ENCODE measurements around the gene PUSL1. TPM values are rescaled to one million over a fixed set of nuclear protein-coding genes. Genes with fewer than 3 reads are reported as not detected.

Gene PUSL1
- total and polyA plus RNA-seq, 2 of the 4 experiments (the other 2 are of a cell fraction), result 10.9 to 33.0 TPM

DNA sequence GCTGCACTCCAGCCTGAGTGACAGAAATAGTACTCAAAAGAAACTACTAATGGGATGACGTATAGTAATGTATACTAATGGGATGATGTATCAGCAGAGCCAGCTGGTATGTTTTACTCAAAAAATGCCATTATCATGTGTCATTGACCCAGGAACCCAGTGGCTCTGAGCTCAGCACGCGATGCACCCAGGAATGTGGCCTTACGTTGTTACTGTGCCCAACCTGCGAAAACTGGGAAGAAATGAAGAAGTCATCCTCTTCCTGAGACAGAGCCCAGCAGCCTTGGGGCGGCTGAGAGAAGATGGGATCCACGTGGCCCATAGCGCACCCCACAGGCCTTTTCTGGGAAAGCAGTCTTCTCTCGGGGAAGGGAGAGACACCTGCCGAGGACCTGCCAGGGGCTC lies 43.5 kb upstream of the PUSL1 start:
- dilution Hi-C loops (cut with HindIII; ENCODE audit: low sequenced_read_pairs, unreplicated experiment) (no loop called here), in situ Hi-C loops (cut with MboI; ENCODE audit: low sequenced_read_pairs) (no loop called here), intact Hi-C loops (cut with micrococcal nuclease) (loop anchor here (1.0 kb wide), 1 partner anchor 8 kb away; the partner anchor contains the start of gene UBE2J2)
- Histone ChIP-seq H3K27ac (ENCODE audit: insufficient read depth, low read length) (peak overlapping the region; percentile 96), H2AFZ (replicated peaks; ENCODE audit: low read length, poor library complexity) (peak overlapping the region; percentile 4), H3K18ac (ENCODE audit: low read depth, low read length) (peak overlapping the region; percentile 75), H3K4me2 (ENCODE audit: low read depth, low read length) (peak overlapping the region; percentile 49), H3K9ac (ENCODE audit: low read depth, low read length) (peak overlapping the region; percentile 64), H4K91ac (ENCODE audit: insufficient read depth, low read depth, low read length) (peak overlapping the region; percentile 99), H3K9me1 (ENCODE audit: insufficient read depth, low read length) (peaks cover 26% of the 10 kb centered on the region), H3K14ac (replicated peaks; ENCODE audit: low read depth, low read length) (peak overlapping the region; percentile 97), H3K9me3 (ENCODE audit: control insufficient read depth, insufficient read depth, low read length) (no peaks in the 10 kb centered on the region), H2BK15ac (ENCODE audit: low read depth, low read length) (peak overlapping the region; percentile 68; the same call in 2 of the 3 replicates), H3K79me1 (ENCODE audit: low read depth in 1 of 2, low read length in 2 of 2) (peaks cover 24 to 57% of the 10 kb centered on the region in 2 experiments), H3K27me3 (ENCODE audit: control insufficient read depth, insufficient read depth, low read length) (no peaks in the 10 kb centered on the region), H3K56ac (ENCODE audit: extremely low read depth, insufficient read depth, low read length) (peak overlapping the region; percentile 96), H2BK20ac (ENCODE audit: low read depth, low read length) (peak overlapping the region; percentile 93), H4K20me1 (ENCODE audit: insufficient read depth, low read length) (peaks cover 5% of the 10 kb centered on the region; the same call in 1 of the 2 replicates), H3K23ac (ENCODE audit: low read depth, low read length) (peak overlapping the region; percentile 94), H3K4ac (ENCODE audit: low read depth, low read length) (peak overlapping the region; percentile 98), H2BK120ac (ENCODE audit: low read depth, low read length) (peak overlapping the region; percentile 97), H3K36me3 (ENCODE audit: control insufficient read depth, insufficient read depth, low read length) (peaks cover 54% of the 10 kb centered on the region), H3K4me3 (ENCODE audit: insufficient read depth, low read depth, low read length) (no peak overlapping the region), H2BK5ac (ENCODE audit: low read depth, low read length, poor library complexity, severe bottlenecking) (peak overlapping the region; percentile 100), H4K8ac (ENCODE audit: low read depth in 2 of 2, low read length in 2 of 2) (peak overlapping the region; percentile 66 to 92), H2AK9ac (replicated peaks; ENCODE audit: low read depth, low read length, poor library complexity) (peak overlapping the region; percentile 95), H4K5ac (ENCODE audit: low read depth, low read length) (peak overlapping the region; percentile 82), H3K4me1 (ENCODE audit: control insufficient read depth, insufficient read depth, low read length) (peaks cover 33% of the 10 kb centered on the region), H2AK5ac (ENCODE audit: low read depth, low read length) (peak overlapping the region; percentile 99)
- no TSS peak for BruUV-seq (replicated peaks)
- 0% methylated on average over 1 of the region's 10 CpGs; no CpG with 5 or more reads in 1 of the 2 experiments for WGBS, 2 experiments (ENCODE audit: extremely low coverage in 2 of 2, insufficient read length in 1 of 2)
- POLR2A ChIA-PET (ENCODE audit: unreplicated experiment), result interaction anchor here (0.9 kb wide), 1 partner anchor 8 kb away, joined by 5 read pairs; the partner anchor contains the start of gene UBE2J2
- peak; percentile 85 for ATAC-seq (ENCODE audit: low read depth)
- CTCF ChIA-PET, result interaction anchor here (0.9 to 1.4 kb wide), 3 partner anchors 15 to 143 kb away, joined by 3 to 6 read pairs (median 4); no protein-coding TSS in a partner anchor
- DNase-seq, result peak; percentile 100
- TF ChIP-seq SMC3 (IDR thresholded peaks at IDR 0.05; ENCODE audit: low read depth, low read length), result peak; percentile 37
- no peak for TF ChIP-seq CHD1 (IDR thresholded peaks at IDR 0.05; ENCODE audit: low read depth, low read length)
- peak; percentile 96 for TF ChIP-seq BHLHE40 (IDR thresholded peaks at IDR 0.05; ENCODE audit: low read depth, low read length)
- TF ChIP-seq FOS (IDR thresholded peaks at IDR 0.05; ENCODE audit: low read depth, low read length), result peak; percentile 98
- TF ChIP-seq MAZ (IDR thresholded peaks at IDR 0.05; ENCODE audit: borderline replicate concordance, low read depth, low read length), result peak; percentile 19; the same call in 1 of the 2 replicates
- TF ChIP-seq RCOR1 (IDR thresholded peaks at IDR 0.05; ENCODE audit: insufficient replicate concordance, low read length), result peak; percentile 98
- TF ChIP-seq MAFK (IDR thresholded peaks at IDR 0.05; ENCODE audit: low read depth, low read length), result peak; percentile 44
- TF ChIP-seq CTCF (conservative IDR thresholded peaks at IDR 0.05; ENCODE audit: low read depth, low read length), result peak; percentile 72
- peak; percentile 70 for TF ChIP-seq RAD21 (IDR thresholded peaks at IDR 0.05; ENCODE audit: low read length)
- peak; percentile 59 for TF ChIP-seq USF2 (IDR thresholded peaks at IDR 0.05; ENCODE audit: low read depth, low read length)
- TF ChIP-seq CEBPB (IDR thresholded peaks at IDR 0.05; ENCODE audit: low read depth, low read length), result peak; percentile 17; the same call in 1 of the 2 replicates
- TF ChIP-seq POLR2A (IDR thresholded peaks at IDR 0.05; ENCODE audit: low read depth, low read length), result no peak; the same call in 1 of the 2 replicates
- peak; percentile 62; the same call in 1 of the 2 replicates for TF ChIP-seq MXI1 (IDR thresholded peaks at IDR 0.05; ENCODE audit: borderline replicate concordance, low read depth, low read length)
- no peak for TF ChIP-seq RFX5 (IDR thresholded peaks at IDR 0.05; ENCODE audit: low read depth, low read length)
- TF ChIP-seq NFE2L2 (IDR thresholded peaks at IDR 0.05; ENCODE audit: low read depth, low read length), result peak; percentile 59; the same call in 1 of the 2 replicates
